IPS-20b (cell line): Measurements from ENCODE around the gene SLC22A3.

Experiments
- H3K27ac ChIP-seq: one replicate; pipeline ENCODE4 v1.5.1; 2013; ENCODE audit warnings: low read length
- H3K27me3 ChIP-seq: 2 replicates; pipeline ENCODE4 v1.6.1; 2013; ENCODE audit warnings: mild to moderate bottlenecking, low read length, inconsistent platforms; ENCODE audit not compliant: insufficient read depth
- H3K36me3 ChIP-seq: 2 replicates; pipeline ENCODE4 v1.6.1; 2013; ENCODE audit warnings: low read depth, mild to moderate bottlenecking, inconsistent platforms, low read length, moderate library complexity; ENCODE audit not compliant: insufficient read depth
- H3K4me1 ChIP-seq: 2 replicates; pipeline ENCODE4 v1.6.1; 2013; ENCODE audit warnings: mild to moderate bottlenecking, control low read depth, inconsistent platforms, low read length, moderate library complexity; ENCODE audit not compliant: insufficient read depth
- H3K4me3 ChIP-seq: 2 replicates; pipeline ENCODE4 v1.5.1; 2013; ENCODE audit warnings: mild to moderate bottlenecking, low read length, inconsistent platforms
- H3K9ac ChIP-seq: 2 replicates; pipeline ENCODE4 v1.6.1; 2013; ENCODE audit warnings: low read depth, mild to moderate bottlenecking, inconsistent platforms, low read length, moderate library complexity
- H3K9me3 ChIP-seq: 2 replicates; pipeline ENCODE4 v1.6.1; 2013; ENCODE audit warnings: mild to moderate bottlenecking, low read depth, low read length, inconsistent platforms; ENCODE audit not compliant: insufficient read depth

The SLC22A3 gene

GRCh38 chr6:160421854-160422253 lies 73.7 kb downstream of the SLC22A3 start:
- H3K9me3 ChIP-seq, result no peaks in the 10 kb centered on the region
- no peaks in the 10 kb centered on the region for H3K4me1 ChIP-seq
- no peak overlapping the region for H3K9ac ChIP-seq
- H3K27me3 ChIP-seq, result no peaks in the 10 kb centered on the region
- no peaks in the 10 kb centered on the region for H3K36me3 ChIP-seq
- no peak overlapping the region for H3K4me3 ChIP-seq
- H3K27ac ChIP-seq, result no peak overlapping the region

DNA sequence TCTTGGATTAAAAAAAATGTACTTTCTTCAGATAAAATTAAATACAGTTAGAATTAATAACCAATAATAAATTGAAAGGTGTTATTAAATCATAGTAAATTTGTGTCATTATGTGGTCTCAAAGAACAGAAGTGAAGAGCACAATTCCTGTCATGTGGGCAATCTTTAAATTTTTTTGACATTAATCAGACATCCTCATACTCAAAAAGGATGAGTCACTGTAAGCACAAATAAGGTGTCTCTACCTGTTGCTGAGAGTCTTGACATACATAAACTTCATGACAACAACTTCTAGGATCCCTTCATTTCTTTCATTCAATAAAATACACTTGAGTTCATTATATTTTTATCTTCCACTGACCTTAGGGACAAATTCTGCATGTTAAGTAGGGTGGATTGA lies 76.1 kb downstream of the SLC22A3 start:
- H3K27ac ChIP-seq, result no peak overlapping the region
- H3K27me3 ChIP-seq, result no peaks in the 10 kb centered on the region

DNA sequence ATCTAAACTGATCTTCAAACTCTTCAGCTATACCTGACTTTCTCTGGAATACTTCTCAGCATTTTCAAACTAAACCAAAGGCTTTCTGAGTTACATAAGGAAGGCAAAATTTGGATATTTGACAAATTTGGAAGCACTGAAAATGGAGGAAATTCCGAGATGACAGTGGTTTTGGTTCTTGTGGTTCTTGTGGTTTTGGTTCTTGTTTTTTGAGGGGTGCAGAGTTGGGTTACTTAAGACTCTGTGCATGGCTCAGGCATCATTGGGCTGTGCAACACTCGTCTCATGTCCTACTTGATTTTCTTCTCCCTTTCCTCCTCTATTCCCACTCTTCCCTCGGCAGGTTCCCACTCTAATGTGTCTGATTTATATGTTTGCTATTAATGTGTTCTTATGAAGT lies 78.0 kb downstream of the SLC22A3 start:
- Histone ChIP-seq H3K9me3 (no peaks in the 10 kb centered on the region), H3K4me1 (peaks cover 19% of the 10 kb centered on the region; the same call in 1 of the 2 replicates), H3K27ac (no peak overlapping the region), H3K36me3 (no peaks in the 10 kb centered on the region), H3K9ac (no peak overlapping the region), H3K4me3 (no peak overlapping the region), H3K27me3 (no peaks in the 10 kb centered on the region)

More for the DNA sequence above, 76.1 kb downstream of the SLC22A3 start:
- H3K36me3 ChIP-seq, result no peaks in the 10 kb centered on the region
- no peaks in the 10 kb centered on the region for H3K9me3 ChIP-seq
- no peak overlapping the region for H3K9ac ChIP-seq
- no peak overlapping the region for H3K4me3 ChIP-seq
- H3K4me1 ChIP-seq, result peaks cover 7% of the 10 kb centered on the region; the same call in 1 of the 2 replicates

GRCh38 chr6:160427312-160428068 lies 79.3 kb downstream of the SLC22A3 start:
- Histone ChIP-seq H3K9me3 (no peaks in the 10 kb centered on the region), H3K4me1 (peaks cover 20% of the 10 kb centered on the region; the same call in 1 of the 2 replicates), H3K27me3 (no peaks in the 10 kb centered on the region), H3K36me3 (no peaks in the 10 kb centered on the region), H3K9ac (no peak overlapping the region), H3K4me3 (no peak overlapping the region), H3K27ac (no peak overlapping the region)

- Histone ChIP-seq H3K4me1 (peaks cover 20% of the 10 kb centered on the region; the same call in 1 of the 2 replicates), H3K27me3 (no peaks in the 10 kb centered on the region), H3K36me3 (no peaks in the 10 kb centered on the region), H3K27ac (no peak overlapping the region), H3K4me3 (no peak overlapping the region), H3K9me3 (no peaks in the 10 kb centered on the region), H3K9ac (no peak overlapping the region)
Observed at GRCh38 chr6:160428069-160428430, 79.9 kb downstream of the SLC22A3 start.

DNA sequence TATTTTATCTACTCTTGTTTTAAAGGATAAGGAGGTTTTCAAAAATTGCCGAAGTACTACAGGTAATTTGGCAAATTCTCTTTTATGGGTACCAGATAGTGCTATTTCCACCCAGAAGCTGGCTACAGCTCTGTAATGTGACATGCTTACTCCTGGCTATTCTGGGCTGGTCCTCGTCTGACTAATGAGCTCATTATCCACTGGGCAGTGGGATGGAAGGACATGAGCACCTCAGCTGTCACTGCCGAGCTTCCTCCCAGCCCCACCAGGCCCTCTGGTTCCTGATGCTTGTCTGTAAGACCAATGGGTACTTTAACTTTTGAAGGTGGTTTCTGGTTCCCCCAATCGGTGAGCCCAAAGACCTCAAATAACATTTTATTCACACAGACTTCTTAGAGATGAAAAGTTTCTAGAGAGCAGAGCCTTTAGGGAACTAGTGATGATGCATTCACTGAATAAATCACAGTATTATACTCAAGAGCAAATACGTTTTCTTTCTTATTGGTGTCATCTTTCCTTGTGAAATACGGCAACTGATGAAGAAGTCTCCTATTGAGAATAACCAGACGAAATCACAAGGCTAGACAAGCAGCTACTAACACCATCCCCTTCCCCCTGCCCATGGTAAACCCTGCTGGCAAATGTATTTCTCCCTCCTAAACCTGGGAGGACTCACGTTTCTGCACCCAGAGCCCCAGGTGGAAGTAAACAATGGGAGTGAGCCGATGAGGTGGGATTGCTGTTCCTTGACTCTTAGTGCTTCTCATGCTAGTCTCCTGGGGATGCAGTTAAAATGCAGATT lies 80.8 kb downstream of the SLC22A3 start:
- Histone ChIP-seq H3K4me3 (0 out of 2 replicates have a peak overlapping the region, but pooled peaks have one; percentile 1), H3K36me3 (no peaks in the 10 kb centered on the region), H3K4me1 (peaks cover 20% of the 10 kb centered on the region; the same call in 1 of the 2 replicates), H3K27ac (no peak overlapping the region), H3K27me3 (no peaks in the 10 kb centered on the region), H3K9ac (no peak overlapping the region), H3K9me3 (no peaks in the 10 kb centered on the region)

DNA sequence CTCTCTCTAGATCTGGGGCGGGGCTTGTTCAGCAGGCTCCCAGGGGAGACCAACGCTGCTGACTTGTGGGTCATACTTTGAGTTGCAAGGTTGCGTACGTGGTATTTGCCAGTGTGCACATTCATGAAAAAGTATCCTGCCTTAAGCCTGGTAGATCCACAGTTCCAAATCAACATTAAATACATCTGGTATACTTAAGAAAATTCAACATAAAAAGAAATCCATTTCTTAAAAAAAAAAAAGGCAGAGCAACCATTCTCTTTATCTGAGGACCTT lies 81.4 kb downstream of the SLC22A3 start:
- no peaks in the 10 kb centered on the region for H3K27me3 ChIP-seq
- H3K27ac ChIP-seq, result no peak overlapping the region
- no peaks in the 10 kb centered on the region for H3K9me3 ChIP-seq
- H3K9ac ChIP-seq, result no peak overlapping the region
- 0 out of 2 replicates have a peak overlapping the region, but pooled peaks have one; percentile 1 for H3K4me3 ChIP-seq
- H3K36me3 ChIP-seq, result no peaks in the 10 kb centered on the region
- H3K4me1 ChIP-seq, result peaks cover 20% of the 10 kb centered on the region; the same call in 1 of the 2 replicates

DNA sequence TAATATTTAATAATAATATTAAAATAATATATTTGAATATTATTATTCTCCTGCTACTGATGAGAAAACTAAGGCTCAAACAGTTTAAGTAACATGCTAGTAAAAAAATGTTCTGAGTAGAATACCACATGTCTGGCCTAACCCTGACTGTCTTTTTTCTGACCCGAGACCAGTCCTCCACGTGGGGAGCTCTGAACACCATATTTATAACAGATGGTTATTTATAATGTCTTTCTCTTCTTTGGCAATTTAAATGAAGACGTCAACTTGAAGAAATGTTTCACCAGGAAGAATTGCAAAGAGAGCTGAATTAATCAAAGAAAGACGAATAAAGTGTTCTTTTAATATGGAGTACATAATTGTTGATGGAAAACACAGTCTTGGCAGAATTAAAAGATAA lies 82.0 kb downstream of the SLC22A3 start:
- no peak overlapping the region for H3K27ac ChIP-seq
- H3K9me3 ChIP-seq, result no peaks in the 10 kb centered on the region
- H3K27me3 ChIP-seq, result no peaks in the 10 kb centered on the region
- H3K36me3 ChIP-seq, result no peaks in the 10 kb centered on the region
- H3K4me1 ChIP-seq, result peaks cover 20% of the 10 kb centered on the region; the same call in 1 of the 2 replicates
- H3K9ac ChIP-seq, result no peak overlapping the region
- H3K4me3 ChIP-seq, result no peak overlapping the region

- Histone ChIP-seq H3K27ac (no peak overlapping the region), H3K9ac (no peak overlapping the region), H3K4me3 (no peak overlapping the region), H3K4me1 (peaks cover 20% of the 10 kb centered on the region; the same call in 1 of the 2 replicates), H3K36me3 (no peaks in the 10 kb centered on the region), H3K27me3 (no peaks in the 10 kb centered on the region), H3K9me3 (no peaks in the 10 kb centered on the region)
Observed at GRCh38 chr6:160430751-160431150, 82.6 kb downstream of the SLC22A3 start.

DNA sequence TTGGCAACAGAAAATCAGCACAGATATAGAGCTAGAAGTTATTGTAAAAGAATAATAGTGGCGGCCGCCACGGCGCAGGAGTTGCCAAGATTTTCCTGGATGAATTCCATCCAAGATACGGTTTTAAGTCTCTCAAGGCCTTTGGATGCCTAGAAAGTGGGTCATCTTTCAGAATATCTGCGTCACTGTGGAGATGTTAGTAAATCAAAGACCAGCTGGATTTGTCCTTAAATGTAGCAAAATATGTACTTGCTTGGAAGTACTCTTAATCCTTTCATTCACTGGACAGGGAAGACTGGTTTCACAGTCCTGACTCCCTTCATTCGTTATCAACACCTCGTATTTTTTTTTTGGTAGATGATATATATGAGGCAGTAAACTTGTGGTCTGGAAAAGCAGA lies 83.0 kb downstream of the SLC22A3 start:
- H3K27me3 ChIP-seq, result no peaks in the 10 kb centered on the region
- H3K4me1 ChIP-seq, result peaks cover 20% of the 10 kb centered on the region; the same call in 1 of the 2 replicates
- no peaks in the 10 kb centered on the region for H3K9me3 ChIP-seq
- no peaks in the 10 kb centered on the region for H3K36me3 ChIP-seq
- H3K9ac ChIP-seq, result no peak overlapping the region
- H3K4me3 ChIP-seq, result no peak overlapping the region
- H3K27ac ChIP-seq, result no peak overlapping the region

GRCh38 chr6:160431791-160432404 lies 83.7 kb downstream of the SLC22A3 start:
- H3K27ac ChIP-seq, result no peak overlapping the region
- no peak overlapping the region for H3K9ac ChIP-seq
- no peaks in the 10 kb centered on the region for H3K27me3 ChIP-seq
- no peaks in the 10 kb centered on the region for H3K36me3 ChIP-seq
- H3K4me3 ChIP-seq, result no peak overlapping the region
- H3K9me3 ChIP-seq, result no peaks in the 10 kb centered on the region
- peaks cover 20% of the 10 kb centered on the region; the same call in 1 of the 2 replicates for H3K4me1 ChIP-seq
